ENCODE data around the gene CADPS.

The CADPS gene

DNA sequence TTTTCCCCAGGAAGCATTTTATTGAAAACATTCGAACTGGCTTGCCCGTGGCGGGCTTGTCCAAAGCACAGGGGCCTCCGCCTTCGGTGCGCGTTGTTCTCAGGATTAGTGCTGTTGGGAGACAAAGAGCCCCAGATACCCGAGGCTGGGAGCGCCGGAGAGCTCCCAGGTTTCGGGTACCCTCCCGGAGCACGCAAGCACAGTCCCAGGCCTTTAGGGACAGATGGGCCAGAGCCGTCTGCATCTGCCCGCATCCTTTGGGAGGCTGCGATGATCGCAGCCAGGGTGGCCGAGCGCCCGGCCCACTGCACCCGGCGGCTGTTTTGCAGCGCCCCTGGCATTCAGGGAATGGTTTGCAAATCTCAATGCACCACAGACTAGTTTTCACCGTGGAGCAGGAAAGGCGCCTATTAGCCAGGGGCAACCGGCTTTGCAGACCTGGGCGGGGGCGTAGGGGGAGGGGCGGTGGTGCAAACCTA is 496.9 kb downstream of the CADPS start:
- no peak for TF ChIP-seq ZC3H10 (CRISPR knock-in tag; IDR thresholded peaks at IDR 0.05)
- TF ChIP-seq SNAI2 (CRISPR knock-in tag; IDR thresholded peaks at IDR 0.05): no peak
- TF ChIP-seq PPARA (CRISPR knock-in tag; IDR thresholded peaks at IDR 0.05; ENCODE audit: borderline replicate concordance): no peak
- TF ChIP-seq CSDC2 (CRISPR knock-in tag; IDR thresholded peaks at IDR 0.05): no peak
- no peak for TF ChIP-seq TCF4 (CRISPR knock-in tag; IDR thresholded peaks at IDR 0.05; ENCODE audit: borderline replicate concordance)
- TF ChIP-seq ZNF565 (CRISPR knock-in tag; conservative IDR thresholded peaks at IDR 0.05; ENCODE audit: low read depth): no peak
- TF ChIP-seq PATZ1 (CRISPR knock-in tag; IDR thresholded peaks at IDR 0.05; ENCODE audit: borderline replicate concordance): no peak
- TF ChIP-seq RARB (CRISPR knock-in tag; IDR thresholded peaks at IDR 0.05): no peak
- TF ChIP-seq BACH2 (CRISPR knock-in tag; IDR thresholded peaks at IDR 0.05; ENCODE audit: borderline replicate concordance): no peak
- TF ChIP-seq, protein P1, sequence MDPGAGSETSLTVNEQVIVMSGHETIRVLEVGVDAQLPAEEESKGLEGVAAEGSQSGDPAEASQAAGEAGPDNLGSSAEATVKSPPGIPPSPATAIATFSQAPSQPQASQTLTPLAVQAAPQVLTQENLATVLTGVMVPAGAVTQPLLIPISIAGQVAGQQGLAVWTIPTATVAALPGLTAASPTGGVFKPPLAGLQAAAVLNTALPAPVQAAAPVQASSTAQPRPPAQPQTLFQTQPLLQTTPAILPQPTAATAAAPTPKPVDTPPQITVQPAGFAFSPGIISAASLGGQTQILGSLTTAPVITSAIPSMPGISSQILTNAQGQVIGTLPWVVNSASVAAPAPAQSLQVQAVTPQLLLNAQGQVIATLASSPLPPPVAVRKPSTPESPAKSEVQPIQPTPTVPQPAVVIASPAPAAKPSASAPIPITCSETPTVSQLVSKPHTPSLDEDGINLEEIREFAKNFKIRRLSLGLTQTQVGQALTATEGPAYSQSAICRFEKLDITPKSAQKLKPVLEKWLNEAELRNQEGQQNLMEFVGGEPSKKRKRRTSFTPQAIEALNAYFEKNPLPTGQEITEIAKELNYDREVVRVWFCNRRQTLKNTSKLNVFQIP (CRISPR knock-in tag; IDR thresholded peaks at IDR 0.05; ENCODE audit: borderline replicate concordance, low read depth): no peak
- peak; percentile 51 for ATAC-seq

GRCh38 chr3:62376906-62377877 is 498.0 kb downstream of the CADPS start:
- ATAC-seq: no peak
- TF ChIP-seq OSR1 (CRISPR knock-in tag; IDR thresholded peaks at IDR 0.05): no peak

- TF ChIP-seq SNAI2 (CRISPR knock-in tag; IDR thresholded peaks at IDR 0.05) (no peak), RARB (CRISPR knock-in tag; IDR thresholded peaks at IDR 0.05) (no peak)
- ATAC-seq: no peak
Observed at GRCh38 chr3:62376454-62376720, 498.8 kb downstream of the CADPS start.

GRCh38 chr3:62375655-62376453 is 499.4 kb downstream of the CADPS start:
- TF ChIP-seq RARB (CRISPR knock-in tag; IDR thresholded peaks at IDR 0.05): no peak
- TF ChIP-seq ZFP30 (CRISPR knock-in tag; IDR thresholded peaks at IDR 0.05): no peak
- TF ChIP-seq ISL1 (CRISPR knock-in tag; IDR thresholded peaks at IDR 0.05): no peak
- TF ChIP-seq TSHZ2 (CRISPR knock-in tag; IDR thresholded peaks at IDR 0.05): no peak
- no peak for TF ChIP-seq ARNTL (CRISPR knock-in tag; IDR thresholded peaks at IDR 0.05; ENCODE audit: borderline replicate concordance, low read depth)
- no peak for TF ChIP-seq CREB5 (CRISPR knock-in tag; IDR thresholded peaks at IDR 0.05; ENCODE audit: low read depth)
- no peak for TF ChIP-seq GLIS3 (CRISPR knock-in tag; IDR thresholded peaks at IDR 0.05)
- no peak for TF ChIP-seq ZNF8 (CRISPR knock-in tag; IDR thresholded peaks at IDR 0.05)
- TF ChIP-seq BACH2 (CRISPR knock-in tag; IDR thresholded peaks at IDR 0.05; ENCODE audit: borderline replicate concordance): no peak
- TF ChIP-seq ZFP3 (CRISPR knock-in tag; IDR thresholded peaks at IDR 0.05): no peak
- no peak for TF ChIP-seq PATZ1 (CRISPR knock-in tag; IDR thresholded peaks at IDR 0.05; ENCODE audit: borderline replicate concordance)
- TF ChIP-seq TOX (CRISPR knock-in tag; IDR thresholded peaks at IDR 0.05; ENCODE audit: borderline replicate concordance): no peak
- no peak for TF ChIP-seq SNAI2 (CRISPR knock-in tag; IDR thresholded peaks at IDR 0.05)
- no peak for TF ChIP-seq ZNF70 (CRISPR knock-in tag; IDR thresholded peaks at IDR 0.05)
- TF ChIP-seq, protein P1 (CRISPR knock-in tag; IDR thresholded peaks at IDR 0.05; ENCODE audit: borderline replicate concordance, low read depth): no peak
- TF ChIP-seq CSDC2 (CRISPR knock-in tag; IDR thresholded peaks at IDR 0.05): no peak
- TF ChIP-seq OSR1 (CRISPR knock-in tag; IDR thresholded peaks at IDR 0.05): no peak
- no peak for TF ChIP-seq ZNF565 (CRISPR knock-in tag; conservative IDR thresholded peaks at IDR 0.05; ENCODE audit: low read depth)
- ATAC-seq: no peak
